22Rv1 (cell line): ENCODE data around the gene HBA2.

Experiments used
- ZFX ChIP-seq: fragments of 450-650 bp; IDR thresholded peaks from 2 replicates; pipeline ENCODE4 v1.6.1; 2017; ENCODE audit warnings: antibody characterized with exemption, borderline replicate concordance
- TF ChIP-seq, protein P1 (sequence below): fragments of 450-650 bp; IDR thresholded peaks from 2 replicates; pipeline ENCODE4 v1.5.1; 2017; ENCODE audit warnings: mild to moderate bottlenecking

DNA sequence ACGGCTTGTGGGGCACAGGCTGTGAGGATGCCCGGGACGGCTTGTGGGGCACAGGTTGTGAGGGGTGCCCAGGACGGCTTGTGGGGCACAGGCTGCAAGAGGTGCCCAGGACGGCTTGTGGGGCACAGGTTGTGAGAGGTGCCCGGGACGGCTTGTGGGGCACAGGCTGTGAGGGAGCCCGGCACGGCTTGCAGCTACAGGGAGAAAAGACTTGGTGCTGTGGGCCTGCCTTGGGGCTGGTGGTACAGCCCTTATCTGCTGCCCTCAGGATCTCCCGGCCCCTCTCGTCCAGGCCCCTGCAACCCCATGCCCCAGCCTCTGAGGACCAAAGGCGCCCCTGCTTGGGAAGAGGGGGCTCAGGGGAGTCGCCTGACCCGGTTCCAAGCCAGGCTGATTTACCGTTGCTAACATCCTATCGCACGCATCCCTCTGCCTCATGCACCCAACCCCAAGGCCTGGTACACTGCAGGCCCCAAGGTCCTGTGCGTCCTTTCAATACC, 11.9 kb upstream of the HBA2 start:
- TF ChIP-seq, protein P1, sequence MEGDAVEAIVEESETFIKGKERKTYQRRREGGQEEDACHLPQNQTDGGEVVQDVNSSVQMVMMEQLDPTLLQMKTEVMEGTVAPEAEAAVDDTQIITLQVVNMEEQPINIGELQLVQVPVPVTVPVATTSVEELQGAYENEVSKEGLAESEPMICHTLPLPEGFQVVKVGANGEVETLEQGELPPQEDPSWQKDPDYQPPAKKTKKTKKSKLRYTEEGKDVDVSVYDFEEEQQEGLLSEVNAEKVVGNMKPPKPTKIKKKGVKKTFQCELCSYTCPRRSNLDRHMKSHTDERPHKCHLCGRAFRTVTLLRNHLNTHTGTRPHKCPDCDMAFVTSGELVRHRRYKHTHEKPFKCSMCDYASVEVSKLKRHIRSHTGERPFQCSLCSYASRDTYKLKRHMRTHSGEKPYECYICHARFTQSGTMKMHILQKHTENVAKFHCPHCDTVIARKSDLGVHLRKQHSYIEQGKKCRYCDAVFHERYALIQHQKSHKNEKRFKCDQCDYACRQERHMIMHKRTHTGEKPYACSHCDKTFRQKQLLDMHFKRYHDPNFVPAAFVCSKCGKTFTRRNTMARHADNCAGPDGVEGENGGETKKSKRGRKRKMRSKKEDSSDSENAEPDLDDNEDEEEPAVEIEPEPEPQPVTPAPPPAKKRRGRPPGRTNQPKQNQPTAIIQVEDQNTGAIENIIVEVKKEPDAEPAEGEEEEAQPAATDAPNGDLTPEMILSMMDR = no peak
- TF ChIP-seq ZFX = no peak
